GM11168 (cell line): ENCODE measurements around the gene DBP.
"Not testable (repeated sequence)": the region's sequence is repeated elsewhere in the genome, so short reads cannot be mapped to it uniquely, and the experiment has no call there.

Experiments
- in situ Hi-C: fragments of 300-500 bp; cut with MboI; formaldehyde crosslinking; loops from one replicate; pipeline ENCODE4 v1.12.0; 2022; ENCODE audit warnings: low sequenced_read_pairs; ENCODE audit not compliant: unreplicated experiment

DBP gene

GRCh38 chr19:48668761-48669160 is 31.6 kb upstream of the DBP start:
- in situ Hi-C loops, result no loop called here

GRCh38 chr19:48668332-48668731 is 31.2 kb upstream of the DBP start:
- in situ Hi-C loops, result no loop called here

- in situ Hi-C loops, result no loop called here
Observed at GRCh38 chr19:48665786-48666185, 28.6 kb upstream of the DBP start.

- in situ Hi-C loops, result no loop called here
Observed at GRCh38 chr19:48664476-48664875, 27.3 kb upstream of the DBP start.

GRCh38 chr19:48663667-48664066 is 26.5 kb upstream of the DBP start:
- in situ Hi-C loops, result no loop called here

- in situ Hi-C loops, result no loop called here
Observed at GRCh38 chr19:48661711-48662090, 24.5 kb upstream of the DBP start.

- in situ Hi-C loops, result no loop called here
Observed at GRCh38 chr19:48660852-48661710, 23.9 kb upstream of the DBP start.

GRCh38 chr19:48659768-48660167 is 22.6 kb upstream of the DBP start:
- in situ Hi-C loops, result no loop called here

- in situ Hi-C loops, result no loop called here
Observed at GRCh38 chr19:48658483-48658882, 21.3 kb upstream of the DBP start.

GRCh38 chr19:48657828-48658227 is 20.6 kb upstream of the DBP start:
- in situ Hi-C loops, result not testable (repeated sequence)

- in situ Hi-C loops, result no loop called here
Observed at GRCh38 chr19:48656840-48657474, 19.8 kb upstream of the DBP start.

- in situ Hi-C loops, result no loop called here
Observed at GRCh38 chr19:48654299-48655059, 17.3 kb upstream of the DBP start.

GRCh38 chr19:48651683-48652048 is 14.5 kb upstream of the DBP start:
- in situ Hi-C loops, result no loop called here

- in situ Hi-C loops, result no loop called here
Observed at GRCh38 chr19:48650974-48651682, 13.9 kb upstream of the DBP start.

- in situ Hi-C loops, result no loop called here
Observed at GRCh38 chr19:48648134-48648533, 11.0 kb upstream of the DBP start.

- in situ Hi-C loops, result no loop called here
Observed at GRCh38 chr19:48646722-48647216, 9.6 kb upstream of the DBP start.

GRCh38 chr19:48646001-48646721 is 9.0 kb upstream of the DBP start, which contains the start of gene CA11:
TSS of gene CA11 (minus strand) at chr19:48646187. CDS start at chr19:48645632, 555 bp downstream.
- in situ Hi-C loops, result no loop called here

GRCh38 chr19:48645620-48646000 is 8.4 kb upstream of the DBP start:
- in situ Hi-C loops, result no loop called here

- in situ Hi-C loops, result no loop called here
Observed at GRCh38 chr19:48644839-48645619, 7.8 kb upstream of the DBP start.
